DMS53 treated with DMSO at 0.1 percent for 48 hours (cell line): ENCODE data around the gene HOXD10.

Experiments used
- DNase-seq: peaks from one replicate; lab custom pipeline; 2025; ENCODE audit not compliant: unreplicated experiment; lab: John Stamatoyannopoulos, UW

The HOXD10 gene

DNA sequence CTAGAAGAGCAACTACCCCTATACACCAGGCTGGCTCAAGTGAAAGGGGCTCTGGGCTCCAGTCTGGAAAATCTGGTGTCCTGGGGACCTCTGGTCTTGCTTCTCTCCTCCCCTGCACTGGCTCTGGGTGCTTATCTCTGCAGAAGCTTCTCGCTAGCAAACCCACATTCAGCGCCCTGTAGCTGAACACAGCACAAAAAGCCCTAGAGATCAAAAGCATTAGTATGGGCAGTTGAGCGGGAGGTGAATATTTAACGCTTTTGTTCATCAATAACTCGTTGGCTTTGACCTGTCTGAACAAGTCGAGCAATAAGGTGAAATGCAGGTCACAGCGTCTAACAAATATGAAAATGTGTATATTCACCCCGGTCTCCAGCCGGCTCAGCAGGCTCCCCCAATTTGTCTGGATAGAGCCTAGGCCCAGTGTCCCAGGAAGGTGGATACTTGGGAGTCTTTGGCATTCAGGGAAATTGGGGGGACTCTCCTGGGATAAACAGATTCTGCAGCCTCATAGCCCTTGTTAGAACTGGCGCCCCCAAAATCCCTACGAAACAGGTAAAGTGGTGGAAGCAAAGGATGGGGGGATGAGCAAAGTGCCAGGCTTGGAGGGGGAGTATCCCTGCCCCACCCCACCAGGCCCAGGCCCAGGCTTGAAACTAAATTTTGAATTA lies 32.3 kb downstream of the HOXD10 start:
- DNase-seq, result no peak

DNA sequence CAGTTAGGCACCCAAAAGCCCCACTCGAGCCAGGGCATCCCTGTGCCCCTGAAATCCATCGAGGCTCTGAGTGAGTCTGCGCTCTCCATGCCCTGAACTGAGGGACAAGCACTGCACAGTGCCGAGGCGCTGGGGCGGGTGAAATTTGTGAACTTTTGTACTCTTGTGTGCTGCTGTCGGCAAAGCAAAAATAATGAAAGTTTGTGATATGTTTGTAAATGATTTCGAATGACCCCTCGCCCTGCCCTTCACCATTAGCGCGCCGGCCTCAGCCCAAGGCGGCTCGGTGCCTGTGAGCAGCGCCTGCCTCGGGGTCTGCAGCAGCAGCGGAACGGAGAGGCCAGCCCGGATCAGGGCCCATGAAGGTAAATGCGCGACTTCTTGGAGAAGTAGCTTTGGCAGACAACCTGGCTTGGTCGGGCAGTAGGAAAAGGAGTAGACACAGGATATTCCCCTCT lies 32.9 kb downstream of the HOXD10 start:
- no peak for DNase-seq

DNA sequence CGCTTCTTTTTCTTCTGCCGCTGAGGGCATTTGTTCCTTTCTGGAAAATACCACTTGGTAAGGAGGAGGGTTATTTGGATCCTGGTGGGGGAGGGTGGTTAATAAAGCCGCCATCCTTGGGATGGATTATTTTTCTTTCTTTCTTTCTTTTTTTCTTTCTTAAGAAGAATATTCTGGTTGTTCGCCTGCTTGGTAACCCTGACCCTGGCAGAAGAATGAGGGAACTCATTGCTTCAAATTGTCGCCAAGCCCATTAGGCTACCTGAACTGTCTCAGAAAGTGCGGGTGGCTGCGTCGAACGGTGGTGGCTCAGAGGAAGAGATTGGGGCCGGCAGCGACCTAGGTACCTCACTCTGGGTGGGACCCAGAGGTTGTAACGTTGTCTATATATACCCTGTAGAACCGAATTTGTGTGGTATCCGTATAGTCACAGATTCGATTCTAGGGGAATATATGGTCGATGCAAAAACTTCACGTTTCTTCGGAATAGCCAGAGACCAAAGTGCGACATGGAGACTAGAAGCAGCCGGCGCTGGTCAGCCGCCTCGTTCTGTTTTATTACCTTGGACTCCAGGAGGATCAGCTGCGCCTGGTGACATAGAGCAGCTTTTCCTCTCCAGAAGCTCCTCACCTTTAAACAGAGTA lies 33.5 kb downstream of the HOXD10 start:
- no peak for DNase-seq

DNA sequence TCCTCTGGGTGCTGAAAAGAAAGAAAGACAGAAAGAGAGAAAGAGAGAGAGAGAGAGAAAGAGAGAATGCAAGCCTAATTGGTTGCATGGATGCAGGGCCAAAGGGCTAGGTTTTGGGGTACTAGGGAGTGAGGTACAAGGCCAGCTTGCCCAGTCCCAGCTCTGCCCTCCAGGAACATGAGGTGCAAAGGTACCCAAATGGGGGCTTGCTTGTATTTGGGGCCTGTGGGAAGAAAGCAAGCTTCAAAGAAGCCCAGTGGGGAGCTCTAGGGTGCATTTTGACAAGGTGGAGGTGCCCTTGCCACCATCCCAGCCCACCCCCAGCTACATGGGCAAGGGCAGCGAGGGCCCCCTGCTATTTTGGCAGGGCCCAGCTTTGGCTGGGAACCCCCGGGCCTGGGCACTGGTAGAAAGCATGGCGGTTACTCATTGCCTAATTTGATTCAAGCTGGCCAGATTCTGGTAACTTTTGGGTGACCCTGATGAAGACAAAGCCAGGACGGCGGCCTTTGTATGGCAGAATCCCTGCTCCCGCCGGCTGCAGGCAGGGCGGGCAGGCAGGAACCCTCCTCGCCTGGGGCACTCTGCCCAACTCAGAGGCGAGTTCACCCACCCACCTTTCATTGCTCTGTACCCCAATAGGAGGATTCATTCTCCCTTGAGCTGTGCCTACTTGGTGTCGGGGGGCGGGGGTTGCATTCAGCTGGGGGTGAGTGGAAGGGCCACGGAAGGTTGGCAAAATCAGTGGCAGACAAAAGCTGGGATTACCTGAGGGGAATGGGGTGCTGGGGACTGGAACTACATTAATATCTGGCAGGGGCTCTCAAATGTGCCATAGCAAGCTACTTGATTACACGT lies 34.2 kb downstream of the HOXD10 start:
- DNase-seq, result no peak

DNA sequence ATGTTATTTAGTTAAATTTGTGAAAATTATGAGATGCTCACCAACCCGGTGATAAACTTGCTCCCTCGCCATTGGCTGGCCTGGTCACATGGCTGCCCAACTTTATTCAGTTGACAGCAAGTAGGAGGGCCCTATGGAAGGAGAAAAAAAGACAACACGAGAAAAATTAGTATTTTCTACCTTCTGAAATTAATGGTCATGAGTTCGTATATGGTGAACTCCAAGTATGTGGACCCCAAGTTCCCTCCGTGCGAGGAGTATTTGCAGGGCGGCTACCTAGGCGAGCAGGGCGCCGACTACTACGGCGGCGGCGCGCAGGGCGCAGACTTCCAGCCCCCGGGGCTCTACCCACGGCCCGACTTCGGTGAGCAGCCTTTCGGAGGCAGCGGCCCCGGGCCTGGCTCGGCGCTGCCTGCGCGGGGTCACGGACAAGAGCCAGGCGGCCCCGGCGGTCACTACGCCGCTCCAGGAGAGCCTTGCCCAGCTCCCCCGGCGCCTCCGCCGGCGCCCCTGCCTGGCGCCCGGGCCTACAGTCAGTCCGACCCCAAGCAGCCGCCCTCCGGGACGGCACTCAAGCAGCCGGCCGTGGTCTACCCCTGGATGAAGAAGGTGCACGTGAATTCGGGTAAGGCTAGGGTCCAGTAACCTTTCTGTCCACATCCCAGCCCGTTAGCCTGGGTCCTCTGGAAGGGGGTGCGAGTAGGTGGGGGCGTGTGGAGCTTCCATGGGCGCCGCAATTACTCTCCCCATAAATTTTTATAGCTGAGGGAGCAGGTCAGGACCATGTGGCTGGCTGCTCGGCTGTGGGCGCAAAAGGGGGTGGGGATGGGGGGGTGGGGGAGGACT lies 35.1 kb downstream of the HOXD10 start, which contains the start of gene HOXD4:
Gene HOXD4 (plus strand): TSS at position 109 of the 846 bp plus-strand sequence. CDS start 84 bp downstream, at position 193.
- no peak for DNase-seq

DNA sequence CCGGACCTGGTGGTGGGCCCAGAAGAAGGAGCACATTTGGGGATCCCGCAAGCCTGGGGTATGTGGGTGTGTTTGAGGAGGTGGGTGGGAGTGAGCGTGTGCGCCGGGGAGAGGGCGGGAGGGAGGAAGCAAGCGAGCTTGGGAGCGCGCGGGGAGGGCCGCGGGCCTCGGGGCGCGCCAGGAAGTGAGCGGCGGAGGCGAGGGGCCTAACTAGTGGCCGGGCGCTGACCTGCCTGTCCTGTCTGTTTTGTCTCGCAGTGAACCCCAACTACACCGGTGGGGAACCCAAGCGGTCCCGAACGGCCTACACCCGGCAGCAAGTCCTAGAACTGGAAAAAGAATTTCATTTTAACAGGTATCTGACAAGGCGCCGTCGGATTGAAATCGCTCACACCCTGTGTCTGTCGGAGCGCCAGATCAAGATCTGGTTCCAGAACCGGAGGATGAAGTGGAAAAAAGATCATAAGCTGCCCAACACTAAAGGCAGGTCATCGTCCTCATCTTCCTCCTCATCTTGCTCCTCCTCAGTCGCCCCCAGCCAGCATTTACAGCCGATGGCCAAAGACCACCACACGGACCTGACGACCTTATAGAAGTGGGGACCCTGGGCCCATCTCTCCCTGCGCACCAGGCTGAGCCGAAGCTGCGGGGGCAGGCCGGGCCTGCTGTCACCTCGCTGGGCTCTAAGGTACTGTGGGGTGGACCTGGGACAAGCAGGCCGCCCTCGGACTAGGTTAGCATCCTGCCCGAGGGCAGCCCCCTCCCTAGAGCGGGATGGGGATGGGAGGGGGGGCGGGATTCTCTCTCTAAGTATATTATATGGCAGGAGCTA lies 36.0 kb downstream of the HOXD10 start:
- no peak for DNase-seq

DNA sequence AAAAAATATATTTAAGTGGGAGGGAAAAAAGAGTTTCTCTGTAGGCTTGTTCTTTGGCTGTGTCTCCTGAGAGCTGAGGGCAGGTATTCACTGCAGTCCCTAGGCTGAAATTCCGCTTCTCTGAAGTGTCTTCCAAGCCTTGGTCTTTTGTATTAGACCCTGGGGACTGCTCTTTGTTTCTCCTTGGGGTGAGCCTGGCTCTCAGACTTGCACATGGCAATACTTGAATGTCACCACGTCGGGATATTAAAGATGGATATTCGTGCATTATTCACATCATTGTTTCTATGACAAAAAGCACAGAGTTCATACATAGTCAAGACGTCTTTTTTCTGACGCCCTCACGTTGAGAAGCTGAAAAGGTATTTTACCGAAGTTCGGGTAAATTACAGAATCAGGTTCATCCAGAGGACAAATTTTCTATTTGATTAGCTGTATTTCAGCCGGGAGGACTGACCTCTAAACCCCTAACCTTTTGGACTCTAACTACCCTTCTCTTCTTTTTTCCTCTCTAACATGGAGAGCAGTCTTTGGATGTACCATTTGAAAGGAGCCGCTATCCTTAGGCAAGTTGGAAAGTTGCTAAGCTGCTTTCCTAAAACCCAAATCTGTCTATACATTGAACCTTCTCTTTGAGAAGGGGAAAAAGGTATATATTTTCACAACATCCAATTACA lies 38.1 kb downstream of the HOXD10 start:
- no peak for DNase-seq

DNA sequence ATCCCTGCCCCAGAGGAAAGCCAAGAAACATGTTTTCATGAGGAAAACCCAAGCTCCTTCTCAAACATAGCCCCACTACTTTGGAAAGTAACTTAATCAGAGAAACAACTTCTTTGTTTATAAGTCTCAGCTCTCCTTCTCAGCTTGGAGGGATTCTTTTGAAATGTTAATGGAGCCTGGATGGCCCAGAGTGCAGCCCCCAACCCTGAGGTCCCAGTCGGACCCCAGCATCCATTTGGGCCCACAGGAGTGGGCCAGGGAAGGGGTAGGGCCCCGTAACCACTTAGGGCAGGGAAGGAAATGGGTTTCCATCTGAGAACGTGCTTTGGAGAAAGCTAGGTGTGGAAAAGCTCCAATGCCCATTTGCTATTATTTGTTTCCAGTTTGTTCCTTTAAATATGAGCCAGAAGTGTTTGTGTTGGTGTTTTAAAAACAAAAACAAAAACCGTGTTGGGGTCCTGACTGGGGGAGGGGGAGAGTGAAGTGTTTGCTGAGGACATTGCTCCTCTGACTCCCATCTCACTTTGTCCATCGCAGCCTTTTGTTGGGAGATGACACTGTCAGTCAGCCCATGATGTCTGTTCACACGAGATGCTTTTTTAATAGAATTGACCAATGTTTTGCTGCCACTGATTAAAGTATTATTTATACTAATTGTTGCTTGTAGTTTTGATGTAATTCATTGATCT lies 38.9 kb downstream of the HOXD10 start:
- DNase-seq, result no peak

DNA sequence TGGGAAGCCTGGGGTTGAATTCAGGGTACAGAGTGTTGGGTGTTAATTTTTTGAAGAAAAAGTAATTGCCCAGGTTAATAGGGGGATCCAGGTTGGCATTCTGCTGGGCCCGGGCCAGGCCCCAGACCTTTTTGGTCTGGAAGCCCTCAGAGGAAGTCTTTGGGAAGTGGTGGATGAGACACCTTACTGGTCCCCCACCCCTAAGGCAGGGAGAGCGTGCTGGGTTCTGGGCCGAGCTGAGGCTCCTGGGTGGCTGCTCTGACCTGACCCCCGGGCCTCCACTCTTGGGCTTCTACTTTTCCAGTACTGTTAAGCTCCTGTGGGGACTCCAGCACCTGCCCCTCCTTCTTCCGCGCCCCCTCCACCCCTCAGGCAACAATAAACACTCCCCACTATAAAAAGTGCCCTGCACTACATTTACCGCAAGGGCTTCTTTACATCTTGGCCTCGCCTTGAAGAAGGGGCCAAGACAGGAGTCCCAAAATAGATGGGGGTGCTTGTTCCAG lies 39.8 kb downstream of the HOXD10 start:
- no peak for DNase-seq

DNA sequence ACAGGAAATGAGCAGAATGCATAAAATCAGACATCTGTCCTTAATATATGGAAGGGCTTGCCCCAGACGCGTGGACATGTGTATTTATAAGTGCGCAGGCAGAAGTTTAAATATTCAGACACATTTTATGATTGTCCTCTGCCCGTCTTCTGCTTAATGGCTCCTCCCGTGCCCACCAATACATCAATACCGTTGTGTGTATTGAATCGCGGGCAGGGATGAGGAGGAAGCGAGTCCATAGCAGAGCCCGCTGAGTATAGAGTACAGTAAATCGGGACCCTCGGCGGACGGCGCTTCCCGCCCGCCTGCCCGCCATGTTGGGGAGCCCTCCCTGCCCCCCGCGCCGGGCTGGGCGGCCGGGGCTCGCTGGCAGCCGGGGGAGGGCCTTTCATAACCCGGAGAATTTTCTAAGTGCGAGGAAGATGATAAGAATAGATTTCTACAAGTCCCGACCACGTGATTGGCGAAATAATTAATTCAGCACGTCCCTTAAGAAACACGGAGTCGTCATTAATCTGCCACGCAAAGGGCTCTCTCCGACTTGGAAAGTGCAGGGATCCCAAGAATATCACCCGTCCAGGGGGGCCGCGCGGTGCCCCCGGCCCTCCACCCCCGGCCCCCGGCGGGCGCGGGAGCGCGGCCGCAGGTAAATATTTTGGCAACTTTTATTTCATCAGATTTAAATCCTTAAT lies 40.4 kb downstream of the HOXD10 start, which contains the start of gene HOXD3:
Gene HOXD3 (plus strand): TSS at position 501 of the 692 bp plus-strand sequence. CDS start 11,808 bp downstream, outside the sequence.
- no peak for DNase-seq

DNA sequence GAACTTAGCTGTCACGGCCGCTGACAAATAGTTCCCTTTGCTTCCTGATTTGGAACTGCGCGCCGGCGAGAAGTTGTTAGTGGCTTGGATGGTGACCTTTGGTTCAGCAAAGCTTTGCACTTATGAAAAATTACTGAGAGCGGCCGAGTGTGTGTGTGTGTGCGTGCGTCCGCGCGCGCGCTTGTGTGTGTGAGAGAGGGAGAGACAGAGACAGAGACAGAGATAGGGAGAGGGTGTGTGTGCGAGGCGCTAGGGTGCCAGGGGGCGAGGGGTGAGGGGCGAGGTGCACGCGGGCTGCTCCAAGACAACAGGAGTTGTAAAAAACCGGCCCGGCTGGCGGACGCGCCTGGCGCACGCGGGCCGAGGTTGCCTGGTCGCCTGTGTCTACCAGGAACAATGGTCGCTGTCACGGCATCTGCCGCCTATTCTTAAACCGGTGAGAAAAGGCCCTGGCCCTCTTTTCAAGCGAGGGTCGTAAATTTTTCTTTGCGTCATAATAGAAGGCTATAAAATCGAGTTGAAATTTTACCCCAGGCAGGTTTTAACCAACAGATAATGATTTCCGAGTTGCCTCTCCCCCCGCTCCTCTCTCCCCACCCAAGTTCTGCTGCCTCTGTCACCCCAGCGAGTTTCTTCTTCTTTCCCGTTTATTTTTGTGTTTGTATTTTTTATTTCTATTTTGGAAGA lies 41.1 kb downstream of the HOXD10 start:
- DNase-seq, result peak; percentile 79

DNA sequence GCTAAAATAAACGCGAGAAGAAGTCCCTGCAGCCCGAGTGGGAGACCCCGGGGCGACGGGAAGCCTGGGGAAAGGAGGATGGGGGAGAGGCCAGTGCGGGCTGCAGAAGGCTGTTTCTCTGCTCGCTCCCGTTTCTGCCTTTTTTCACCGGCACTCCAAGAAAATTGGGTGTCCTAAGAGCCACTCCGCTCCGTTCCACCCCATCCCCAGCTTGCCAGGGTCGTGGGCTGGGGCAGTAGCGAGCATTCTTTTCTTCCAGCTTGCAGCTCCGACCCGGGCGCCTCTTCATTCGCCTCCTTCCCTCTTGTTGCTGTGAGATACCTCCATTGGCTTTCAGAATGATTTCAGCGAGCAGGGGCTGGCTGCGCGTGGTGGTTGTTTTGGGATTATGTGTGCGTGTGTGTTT lies 41.6 kb downstream of the HOXD10 start:
- peak; percentile 59 for DNase-seq

DNA sequence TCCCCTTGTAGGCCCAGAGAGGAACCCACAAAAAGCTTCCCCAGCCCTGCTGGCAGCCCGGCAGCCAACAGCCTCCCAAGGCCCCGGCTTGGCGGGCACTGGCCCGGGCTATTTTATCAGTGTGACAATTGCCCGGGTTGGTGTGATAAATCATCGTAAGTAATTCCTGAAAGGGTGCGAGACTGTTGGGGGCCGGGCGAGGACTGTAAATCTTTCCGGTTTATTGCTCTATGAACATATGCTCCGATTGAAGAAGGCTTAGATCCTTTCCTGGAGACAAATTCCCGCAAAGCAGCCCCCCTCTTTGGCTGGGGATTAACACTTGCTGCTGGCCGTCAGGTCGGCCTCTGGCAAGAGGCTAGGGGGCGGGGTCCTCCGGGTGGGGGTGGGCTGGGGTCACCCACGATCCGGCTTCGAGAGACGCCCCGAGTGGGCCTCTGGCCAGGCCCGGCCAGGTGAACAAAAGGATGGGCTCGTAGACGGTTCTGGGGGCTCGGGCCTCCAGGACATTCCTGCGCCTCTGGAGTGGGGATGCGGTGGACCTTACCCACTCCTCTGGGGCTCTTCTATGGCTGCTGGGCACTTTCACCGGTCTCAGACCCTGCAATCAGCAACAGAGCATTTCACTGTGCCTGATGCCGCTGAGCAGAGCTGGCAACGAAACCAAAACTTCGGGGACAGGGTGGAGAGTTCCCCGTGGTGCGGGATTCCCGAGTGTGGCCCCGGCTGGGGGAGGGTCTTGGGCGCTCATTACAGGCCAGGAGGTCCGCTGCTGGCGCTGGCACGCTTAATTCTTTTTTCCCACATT lies 42.5 kb downstream of the HOXD10 start:
- no peak for DNase-seq

DNA sequence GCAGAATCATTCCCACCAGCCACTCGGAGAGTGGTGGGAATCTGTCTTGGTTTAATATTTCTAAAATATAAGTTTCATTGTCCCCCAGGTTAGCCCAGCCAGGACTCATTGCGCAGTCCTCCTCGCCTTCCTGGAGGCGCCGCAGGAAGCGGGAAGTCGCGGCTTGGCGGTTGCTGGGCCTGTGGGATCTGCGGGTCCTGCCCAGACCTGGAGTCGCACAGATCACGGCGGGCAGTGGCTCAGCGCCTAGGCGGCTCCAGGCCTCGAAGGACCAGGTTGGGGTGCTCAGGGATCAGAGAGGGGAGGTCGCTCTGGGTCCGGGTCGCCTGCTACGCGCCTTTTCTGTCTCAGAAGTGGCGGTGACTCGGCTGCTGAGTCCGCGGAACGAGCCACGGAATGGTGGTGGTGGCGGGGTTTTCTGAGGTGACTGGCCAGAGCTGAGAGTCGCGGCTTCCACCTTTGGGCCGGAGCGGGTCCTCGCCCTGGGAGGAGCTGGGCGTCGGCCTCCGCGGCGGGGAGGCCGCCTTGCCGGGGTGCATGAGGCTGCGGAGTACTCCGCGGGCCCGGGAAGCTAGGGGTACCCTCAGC lies 43.2 kb downstream of the HOXD10 start:
- peak; percentile 28 for DNase-seq

DNA sequence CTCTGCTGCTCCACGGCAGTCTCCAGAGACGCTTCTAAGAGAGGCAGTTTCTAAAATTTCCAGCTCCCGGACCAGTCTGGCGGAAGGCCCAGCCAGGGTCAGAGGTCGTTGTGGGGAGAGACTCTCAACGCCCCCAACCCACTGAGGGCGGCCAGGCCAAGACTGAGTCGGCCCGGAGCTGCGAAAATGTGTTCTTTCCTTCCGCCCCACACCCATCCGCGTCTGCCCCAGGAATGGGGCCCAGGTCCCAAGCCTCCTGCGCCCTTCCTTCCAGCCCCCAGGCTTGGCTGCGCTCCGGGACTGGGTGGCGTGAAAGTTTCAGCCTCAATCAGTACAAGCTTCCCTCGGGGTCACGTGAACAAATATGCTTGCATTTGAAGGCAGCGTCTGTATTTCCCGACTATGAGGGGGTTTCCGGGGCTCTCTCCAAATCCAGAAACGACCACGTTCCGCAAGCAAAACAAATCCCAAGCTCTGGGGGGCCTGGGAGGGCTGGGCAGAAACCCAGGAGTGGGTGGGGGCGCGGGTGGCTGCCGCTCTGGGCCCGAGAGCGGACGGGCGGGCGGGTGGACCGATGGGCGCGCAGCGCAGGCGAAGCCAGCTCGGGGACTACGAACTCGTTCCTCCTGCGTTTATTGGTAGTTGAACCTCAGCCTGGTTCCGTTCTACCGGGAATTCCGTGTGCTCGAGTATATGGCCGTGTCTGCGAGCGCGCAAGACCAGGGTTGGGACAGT lies 43.8 kb downstream of the HOXD10 start:
- DNase-seq, result no peak
